OCI-LY1 (cell line): ENCODE measurements around the gene DLGAP4.

Experiments
- H2AFZ ChIP-seq: fragments of 200-600 bp; sonication (generic), shearing (Covaris generic); 2 replicates; pipeline ENCODE4 v1.6.0; 2014; ENCODE audit warnings: antibody characterized with exemption, mild to moderate bottlenecking, low read length
- H3F3A ChIP-seq: fragments of 200-600 bp; sonication (generic), shearing (Covaris generic); 2 replicates; pipeline ENCODE4 v1.6.0; 2014; ENCODE audit warnings: mild to moderate bottlenecking, antibody characterized with exemption, low read length, moderate library complexity; ENCODE audit not compliant: insufficient read depth
- H3K27ac ChIP-seq: fragments of 200-600 bp; sonication (generic); 2 replicates; pipeline ENCODE4 v1.5.1; 2014; ENCODE audit warnings: low read length, mixed run types, mild to moderate bottlenecking, low read depth; ENCODE audit not compliant: poor library complexity, severe bottlenecking
- H3K27me3 ChIP-seq: fragments of 200-600 bp; sonication (generic); 2 replicates; pipeline ENCODE4 v1.6.0; 2014; ENCODE audit warnings: antibody characterized with exemption, mild to moderate bottlenecking, low read length, moderate library complexity; ENCODE audit not compliant: insufficient read depth
- H3K36me3 ChIP-seq: fragments of 200-600 bp; sonication (generic); 2 replicates; pipeline ENCODE4 v1.6.1; 2014; ENCODE audit warnings: mild to moderate bottlenecking, antibody characterized with exemption, low read length, moderate library complexity, mixed read lengths; ENCODE audit not compliant: insufficient read depth
- H3K4me1 ChIP-seq: fragments of 200-600 bp; sonication (generic); 2 replicates; pipeline ENCODE4 v1.5.1; 2014; ENCODE audit warnings: mild to moderate bottlenecking, low read length, moderate library complexity; ENCODE audit not compliant: insufficient read depth, severe bottlenecking
- H3K4me2 ChIP-seq: fragments of 200-600 bp; sonication (generic), shearing (Covaris generic); 2 replicates; pipeline ENCODE4 v1.6.1; 2014; ENCODE audit warnings: low read length
- H3K4me3 ChIP-seq: fragments of 200-600 bp; sonication (generic); 2 replicates; pipeline ENCODE4 v1.5.1; 2014; ENCODE audit warnings: low read length, low read depth, mild to moderate bottlenecking, mixed read lengths; ENCODE audit not compliant: poor library complexity, severe bottlenecking
- H3K79me2 ChIP-seq: fragments of 200-600 bp; shearing (Covaris generic); 2 replicates; pipeline ENCODE4 v1.6.1; 2016; ENCODE audit warnings: mixed run types, low read length, mixed read lengths; ENCODE audit not compliant: insufficient read depth
- H3K9ac ChIP-seq: fragments of 200-600 bp; sonication (generic), shearing (Covaris generic); 2 replicates; pipeline ENCODE4 v1.6.1; 2014; ENCODE audit warnings: mild to moderate bottlenecking, low read length, mixed read lengths
- H3K9me2 ChIP-seq: fragments of 200-600 bp; sonication (generic), shearing (Covaris generic); 2 replicates; pipeline ENCODE4 v1.6.1; 2014; ENCODE audit warnings: low read depth, mild to moderate bottlenecking, low read length, mixed read lengths
- H3K9me3 ChIP-seq: fragments of 200-600 bp; shearing (Covaris generic); 2 replicates; pipeline ENCODE4 v1.6.1; 2014; ENCODE audit warnings: low read length, mixed read lengths
- H4K20me1 ChIP-seq: fragments of 200-600 bp; sonication (generic), shearing (Covaris generic); 2 replicates; pipeline ENCODE4 v1.6.0; 2016; ENCODE audit warnings: mild to moderate bottlenecking, low read length; ENCODE audit not compliant: insufficient read depth
- CTCF ChIP-seq: fragments of 200-600 bp; sonication (generic), shearing (Covaris generic); IDR thresholded peaks from 2 replicates; pipeline ENCODE4 v1.5.1; 2017; ENCODE audit warnings: mild to moderate bottlenecking, antibody characterized with exemption, low read length, moderate library complexity, mixed read lengths
- EZH2 ChIP-seq: fragments of 200-600 bp; sonication (generic), shearing (Covaris generic); IDR thresholded peaks from 2 replicates; pipeline ENCODE4 v1.8.0; 2017; ENCODE audit warnings: borderline replicate concordance, mixed run types, mild to moderate bottlenecking, antibody characterized with exemption, low read length, moderate library complexity, mixed read lengths

DLGAP4 gene

DNA sequence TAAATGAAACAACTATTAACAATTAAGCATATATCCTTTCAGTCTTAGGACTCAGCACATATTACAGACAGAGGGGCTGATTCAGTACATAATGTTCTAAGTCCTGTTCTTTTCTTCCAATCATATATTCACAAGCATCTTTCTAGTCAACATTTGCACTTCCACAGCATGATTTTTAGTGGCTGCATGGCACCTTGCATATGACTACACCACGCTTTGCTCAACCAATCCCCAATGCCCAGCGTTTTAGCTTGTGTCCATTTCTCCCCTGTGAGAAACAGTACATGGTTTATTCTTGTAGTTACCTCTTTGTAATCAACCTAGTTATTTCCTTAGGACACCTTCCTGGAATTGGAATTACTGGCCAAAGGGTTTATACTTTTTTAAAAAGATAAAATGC lies 36.6 kb upstream of the DLGAP4 start:
- Histone ChIP-seq H3K9me3 (no peaks in the 10 kb centered on the region), H3K4me1 (no peaks in the 10 kb centered on the region), H3K79me2 (no peaks in the 10 kb centered on the region), H3K36me3 (no peaks in the 10 kb centered on the region), H3K27me3 (peaks cover 6% of the 10 kb centered on the region; the same call in 1 of the 2 replicates), H4K20me1 (no peaks in the 10 kb centered on the region), H3K4me2 (no peak overlapping the region), H3F3A (no peaks in the 10 kb centered on the region), H3K27ac (no peak overlapping the region), H2AFZ (no peak overlapping the region), H3K9me2 (no peaks in the 10 kb centered on the region), H3K9ac (no peak overlapping the region), H3K4me3 (no peak overlapping the region)
- TF ChIP-seq CTCF (no peak), EZH2 (no peak)

GRCh38 chr20:36270744-36271638 lies 35.1 kb upstream of the DLGAP4 start:
- Histone ChIP-seq H3K27me3 (peaks cover 6% of the 10 kb centered on the region; the same call in 1 of the 2 replicates), H3K36me3 (no peaks in the 10 kb centered on the region), H4K20me1 (no peaks in the 10 kb centered on the region), H2AFZ (no peak overlapping the region), H3K4me1 (no peaks in the 10 kb centered on the region), H3K27ac (no peak overlapping the region), H3K9me2 (no peaks in the 10 kb centered on the region), H3K9ac (no peak overlapping the region), H3K4me3 (no peak overlapping the region), H3K79me2 (no peaks in the 10 kb centered on the region), H3K4me2 (no peak overlapping the region), H3F3A (no peaks in the 10 kb centered on the region), H3K9me3 (no peaks in the 10 kb centered on the region)
- TF ChIP-seq EZH2 (no peak), CTCF (no peak)

- Histone ChIP-seq H3K9me3 (no peaks in the 10 kb centered on the region), H3K4me3 (no peak overlapping the region), H3K27me3 (peaks cover 5% of the 10 kb centered on the region; the same call in 1 of the 2 replicates), H3K9me2 (no peaks in the 10 kb centered on the region), H3K4me2 (no peak overlapping the region), H2AFZ (no peak overlapping the region), H3K27ac (no peak overlapping the region), H3K36me3 (no peaks in the 10 kb centered on the region), H3K9ac (no peak overlapping the region), H3K4me1 (no peaks in the 10 kb centered on the region), H3F3A (no peaks in the 10 kb centered on the region), H3K79me2 (no peaks in the 10 kb centered on the region), H4K20me1 (no peaks in the 10 kb centered on the region)
- TF ChIP-seq EZH2 (no peak), CTCF (no peak)
Observed at GRCh38 chr20:36271639-36272546, 34.2 kb upstream of the DLGAP4 start.
